ENCODE measurements around the gene POP7. TPM values are rescaled to one million over a fixed set of nuclear protein-coding genes. Genes with fewer than 3 reads are reported as not detected.

Gene POP7
- total RNA-seq, 2 experiments from 2014 or later: 47.2 to 94.3 TPM

DNA sequence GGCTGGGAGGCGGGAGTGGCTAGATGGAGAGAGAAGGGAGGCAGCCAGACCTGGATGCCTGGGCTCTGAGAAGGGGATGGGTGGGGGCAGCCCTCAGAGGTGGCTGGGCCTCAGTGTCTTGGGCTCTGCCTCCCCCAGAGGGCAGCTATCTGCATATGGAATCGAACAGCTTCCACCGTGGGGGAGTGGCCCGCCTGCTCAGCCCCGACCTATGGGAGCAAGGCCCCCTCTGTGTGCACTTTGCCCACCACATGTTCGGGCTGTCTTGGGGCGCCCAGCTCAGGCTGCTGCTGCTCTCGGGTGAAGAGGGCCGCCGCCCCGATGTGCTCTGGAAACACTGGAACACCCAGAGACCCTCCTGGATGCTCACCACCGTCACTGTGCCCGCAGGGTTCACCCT is 30.8 kb downstream of the POP7 start:
- CTCF ChIA-PET (ENCODE audit: unreplicated experiment): no interaction called here

DNA sequence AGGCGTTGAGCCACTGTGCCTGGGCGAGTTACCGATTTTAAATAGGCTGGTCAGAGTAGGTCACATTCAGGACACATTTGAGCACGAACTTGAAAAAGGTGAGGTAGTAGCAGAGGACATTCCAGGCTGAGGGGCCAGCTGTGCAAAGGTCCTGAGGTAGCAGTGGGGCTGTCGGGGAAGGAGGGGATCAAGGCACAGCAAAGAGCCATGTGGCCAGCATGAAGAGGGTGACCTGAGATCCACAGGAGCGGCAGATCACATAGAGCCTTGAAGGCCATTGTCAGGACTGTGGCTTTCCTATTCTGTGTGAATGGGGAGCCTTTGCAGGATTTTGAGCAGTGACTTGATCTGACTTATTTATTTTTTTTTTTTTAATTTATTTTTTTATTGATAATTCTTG is 34.0 kb downstream of the POP7 start:
- Histone ChIP-seq H3K4me1 (ENCODE audit: insufficient read depth, low read length, poor library complexity, severe bottlenecking) (no peaks in the 10 kb centered on the region), H4K20me1 (ENCODE audit: insufficient read depth, low read length) (no peaks in the 10 kb centered on the region), H3K4me3 (ENCODE audit: low read depth, low read length, poor library complexity, severe bottlenecking) (no peak overlapping the region), H3K4me2 (ENCODE audit: low read length) (no peak overlapping the region), H3K79me2 (ENCODE audit: insufficient read depth, low read depth, low read length) (no peaks in the 10 kb centered on the region), H3K9me3 (ENCODE audit: low read length) (no peaks in the 10 kb centered on the region), H3K9me2 (ENCODE audit: insufficient read depth, low read length) (no peaks in the 10 kb centered on the region), H2AFZ (ENCODE audit: low read length) (no peak overlapping the region), H3K27ac (ENCODE audit: low read depth, low read length, poor library complexity, severe bottlenecking) (no peak overlapping the region), H3K36me3 (ENCODE audit: insufficient read depth, low read length) (no peaks in the 10 kb centered on the region)
- intact Hi-C loops (cut with micrococcal nuclease; ENCODE audit: unreplicated experiment): no loop called here
- CTCF ChIA-PET (ENCODE audit: unreplicated experiment): no interaction called here
- no peak for DNase-seq (ENCODE audit: low spot score)
- TF ChIP-seq EZH2phosphoT487 (IDR thresholded peaks at IDR 0.05; ENCODE audit: borderline replicate concordance, low read depth, low read length): no peak
- TF ChIP-seq, protein P1, sequence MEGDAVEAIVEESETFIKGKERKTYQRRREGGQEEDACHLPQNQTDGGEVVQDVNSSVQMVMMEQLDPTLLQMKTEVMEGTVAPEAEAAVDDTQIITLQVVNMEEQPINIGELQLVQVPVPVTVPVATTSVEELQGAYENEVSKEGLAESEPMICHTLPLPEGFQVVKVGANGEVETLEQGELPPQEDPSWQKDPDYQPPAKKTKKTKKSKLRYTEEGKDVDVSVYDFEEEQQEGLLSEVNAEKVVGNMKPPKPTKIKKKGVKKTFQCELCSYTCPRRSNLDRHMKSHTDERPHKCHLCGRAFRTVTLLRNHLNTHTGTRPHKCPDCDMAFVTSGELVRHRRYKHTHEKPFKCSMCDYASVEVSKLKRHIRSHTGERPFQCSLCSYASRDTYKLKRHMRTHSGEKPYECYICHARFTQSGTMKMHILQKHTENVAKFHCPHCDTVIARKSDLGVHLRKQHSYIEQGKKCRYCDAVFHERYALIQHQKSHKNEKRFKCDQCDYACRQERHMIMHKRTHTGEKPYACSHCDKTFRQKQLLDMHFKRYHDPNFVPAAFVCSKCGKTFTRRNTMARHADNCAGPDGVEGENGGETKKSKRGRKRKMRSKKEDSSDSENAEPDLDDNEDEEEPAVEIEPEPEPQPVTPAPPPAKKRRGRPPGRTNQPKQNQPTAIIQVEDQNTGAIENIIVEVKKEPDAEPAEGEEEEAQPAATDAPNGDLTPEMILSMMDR (conservative IDR thresholded peaks at IDR 0.05; ENCODE audit: low read length): no peak
- POLR2A ChIA-PET: no interaction called here
- no TSS peak for BruUV-seq (replicated peaks)

More for the DNA sequence above, 30.8 kb downstream of the POP7 start:
- no TSS peak for BruUV-seq (replicated peaks)
- Histone ChIP-seq H3K9me3 (ENCODE audit: low read length) (no peaks in the 10 kb centered on the region), H3K9me2 (ENCODE audit: insufficient read depth, low read length) (no peaks in the 10 kb centered on the region), H2AFZ (ENCODE audit: low read length) (no peak overlapping the region), H3K4me1 (ENCODE audit: insufficient read depth, low read length, poor library complexity, severe bottlenecking) (no peaks in the 10 kb centered on the region), H3K4me2 (ENCODE audit: low read length) (no peak overlapping the region), H3K79me2 (ENCODE audit: insufficient read depth, low read depth, low read length) (no peaks in the 10 kb centered on the region), H3K4me3 (ENCODE audit: low read depth, low read length, poor library complexity, severe bottlenecking) (no peak overlapping the region), H3K36me3 (ENCODE audit: insufficient read depth, low read length) (no peaks in the 10 kb centered on the region), H3K27ac (ENCODE audit: low read depth, low read length, poor library complexity, severe bottlenecking) (no peak overlapping the region), H4K20me1 (ENCODE audit: insufficient read depth, low read length) (no peaks in the 10 kb centered on the region)
- no peak for DNase-seq (ENCODE audit: low spot score)
- POLR2A ChIA-PET: no interaction called here
- intact Hi-C loops (cut with micrococcal nuclease; ENCODE audit: unreplicated experiment): no loop called here
- TF ChIP-seq, protein P1 (conservative IDR thresholded peaks at IDR 0.05; ENCODE audit: low read length): no peak
- no peak for TF ChIP-seq EZH2phosphoT487 (IDR thresholded peaks at IDR 0.05; ENCODE audit: borderline replicate concordance, low read depth, low read length)

DNA sequence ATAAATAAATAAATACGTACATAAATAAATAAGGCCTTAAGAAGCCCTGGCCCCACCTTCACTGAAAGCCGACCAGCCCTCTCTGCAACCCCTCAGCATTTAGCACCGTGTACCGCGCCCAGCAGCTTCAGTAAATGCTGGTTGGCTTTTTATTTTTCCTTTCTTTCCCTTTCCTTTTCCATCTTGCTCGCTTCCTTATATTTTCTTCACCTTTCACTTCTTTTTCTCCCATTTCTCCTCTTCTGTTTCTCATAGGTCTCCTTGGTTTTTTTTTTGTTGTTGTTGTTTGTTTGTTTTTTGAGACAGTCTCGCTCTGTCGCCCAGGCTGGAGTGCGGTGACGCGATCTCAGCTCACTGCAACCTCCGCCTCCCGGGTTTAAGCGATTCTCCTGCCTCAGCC is 38.7 kb downstream of the POP7 start:
- H3K36me3 ChIP-seq (ENCODE audit: insufficient read depth, low read length): no peaks in the 10 kb centered on the region
- POLR2A ChIA-PET: interaction anchor here (1.0 kb wide), 1 partner anchor 88 kb away, joined by 4 read pairs; no protein-coding TSS in a partner anchor
- BruUV-seq (replicated peaks): no TSS peak

More for the DNA sequence above, 38.7 kb downstream of the POP7 start:
- Histone ChIP-seq H3K4me3 (ENCODE audit: low read depth, low read length, poor library complexity, severe bottlenecking) (no peak overlapping the region), H2AFZ (ENCODE audit: low read length) (no peak overlapping the region), H3K27ac (ENCODE audit: low read depth, low read length, poor library complexity, severe bottlenecking) (no peak overlapping the region), H3K9me2 (ENCODE audit: insufficient read depth, low read length) (no peaks in the 10 kb centered on the region), H4K20me1 (ENCODE audit: insufficient read depth, low read length) (no peaks in the 10 kb centered on the region), H3K9me3 (ENCODE audit: low read length) (no peaks in the 10 kb centered on the region), H3K79me2 (ENCODE audit: insufficient read depth, low read depth, low read length) (no peaks in the 10 kb centered on the region), H3K4me1 (ENCODE audit: insufficient read depth, low read length, poor library complexity, severe bottlenecking) (no peaks in the 10 kb centered on the region), H3K4me2 (ENCODE audit: low read length) (no peak overlapping the region)
- no peak for DNase-seq (ENCODE audit: low spot score)
- intact Hi-C loops (cut with micrococcal nuclease; ENCODE audit: unreplicated experiment): no loop called here
- CTCF ChIA-PET (ENCODE audit: unreplicated experiment): no interaction called here
- TF ChIP-seq EZH2phosphoT487 (IDR thresholded peaks at IDR 0.05; ENCODE audit: borderline replicate concordance, low read depth, low read length): no peak
- TF ChIP-seq, protein P1 (conservative IDR thresholded peaks at IDR 0.05; ENCODE audit: low read length): no peak

Data from OCI-LY7 (cell line).